ENCODE results near the gene COBL.
"Not testable (repeated sequence)": the region's sequence is repeated elsewhere in the genome, so short reads cannot be mapped to it uniquely, and the experiment has no call there.

The COBL gene

DNA sequence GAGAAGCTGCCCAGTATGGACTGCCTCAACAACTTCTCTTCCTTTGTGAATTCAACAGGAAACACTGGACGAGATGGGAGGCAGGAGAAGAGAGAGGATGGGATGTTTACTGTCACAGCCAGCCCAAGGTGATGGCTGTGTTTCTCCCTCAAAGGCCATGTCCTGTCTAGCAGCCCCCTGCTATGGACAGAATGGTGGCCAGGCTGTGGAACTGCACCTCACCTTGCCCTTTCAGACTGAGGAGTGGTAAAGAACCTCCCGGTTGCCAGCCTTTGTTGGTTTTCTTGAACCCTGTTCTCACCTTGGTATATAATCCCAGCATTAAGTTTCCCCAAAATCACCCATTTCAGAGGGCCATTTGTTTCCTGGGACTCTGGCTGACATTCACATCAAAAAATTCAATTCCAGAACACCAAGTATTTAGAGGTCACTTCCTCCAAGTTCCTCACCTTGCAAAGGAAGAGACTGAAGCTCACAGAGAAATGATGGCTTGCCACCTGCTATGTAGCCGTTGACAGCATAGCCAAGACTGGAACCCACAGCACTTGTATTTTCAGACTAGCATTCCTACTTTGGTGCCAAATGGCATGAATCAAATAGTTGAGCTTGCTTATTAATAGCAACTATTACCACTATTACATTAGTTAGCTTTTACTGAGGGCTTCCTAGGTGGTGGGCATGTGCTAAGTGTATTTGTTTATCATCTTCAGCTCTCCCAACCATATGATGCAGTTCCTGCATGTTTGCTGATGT is 309.9 kb downstream of the COBL start:
- Mint-ChIP-seq H3K27me3 (ENCODE audit: low read depth, poor library complexity) (peaks cover 4% of the 10 kb centered on the region), H3K9me3 (no peaks in the 10 kb centered on the region), H3K4me3 (no peak overlapping the region), H3K4me1 (no peaks in the 10 kb centered on the region), H3K27ac (no peak overlapping the region), H3K36me3 (ENCODE audit: low read depth) (no peaks in the 10 kb centered on the region)
- no peak for DNase-seq
- TF ChIP-seq, protein P1, sequence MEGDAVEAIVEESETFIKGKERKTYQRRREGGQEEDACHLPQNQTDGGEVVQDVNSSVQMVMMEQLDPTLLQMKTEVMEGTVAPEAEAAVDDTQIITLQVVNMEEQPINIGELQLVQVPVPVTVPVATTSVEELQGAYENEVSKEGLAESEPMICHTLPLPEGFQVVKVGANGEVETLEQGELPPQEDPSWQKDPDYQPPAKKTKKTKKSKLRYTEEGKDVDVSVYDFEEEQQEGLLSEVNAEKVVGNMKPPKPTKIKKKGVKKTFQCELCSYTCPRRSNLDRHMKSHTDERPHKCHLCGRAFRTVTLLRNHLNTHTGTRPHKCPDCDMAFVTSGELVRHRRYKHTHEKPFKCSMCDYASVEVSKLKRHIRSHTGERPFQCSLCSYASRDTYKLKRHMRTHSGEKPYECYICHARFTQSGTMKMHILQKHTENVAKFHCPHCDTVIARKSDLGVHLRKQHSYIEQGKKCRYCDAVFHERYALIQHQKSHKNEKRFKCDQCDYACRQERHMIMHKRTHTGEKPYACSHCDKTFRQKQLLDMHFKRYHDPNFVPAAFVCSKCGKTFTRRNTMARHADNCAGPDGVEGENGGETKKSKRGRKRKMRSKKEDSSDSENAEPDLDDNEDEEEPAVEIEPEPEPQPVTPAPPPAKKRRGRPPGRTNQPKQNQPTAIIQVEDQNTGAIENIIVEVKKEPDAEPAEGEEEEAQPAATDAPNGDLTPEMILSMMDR (IDR thresholded peaks at IDR 0.05), result no peak

DNA sequence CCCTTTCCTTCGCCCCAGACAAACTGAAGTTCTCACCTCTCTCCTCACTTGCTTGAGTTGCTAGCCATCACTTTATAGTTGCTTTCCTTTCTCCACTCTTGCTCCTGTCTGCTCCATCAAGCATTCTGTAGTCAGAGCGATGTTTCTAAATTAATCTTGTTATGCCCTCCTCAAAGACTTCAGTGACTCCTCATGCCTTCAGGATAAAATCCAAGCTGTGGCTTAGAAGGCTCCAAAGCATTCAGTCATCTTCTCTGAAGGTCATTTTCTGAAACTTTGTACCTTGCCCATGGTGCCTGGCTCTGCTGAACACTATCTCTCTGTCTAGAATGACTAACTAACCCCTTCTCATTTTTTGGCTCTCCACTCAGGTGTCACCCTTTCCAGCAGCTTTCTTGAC is 311.5 kb downstream of the COBL start:
- no peak overlapping the region for H3K4me3 Mint-ChIP-seq

DNA sequence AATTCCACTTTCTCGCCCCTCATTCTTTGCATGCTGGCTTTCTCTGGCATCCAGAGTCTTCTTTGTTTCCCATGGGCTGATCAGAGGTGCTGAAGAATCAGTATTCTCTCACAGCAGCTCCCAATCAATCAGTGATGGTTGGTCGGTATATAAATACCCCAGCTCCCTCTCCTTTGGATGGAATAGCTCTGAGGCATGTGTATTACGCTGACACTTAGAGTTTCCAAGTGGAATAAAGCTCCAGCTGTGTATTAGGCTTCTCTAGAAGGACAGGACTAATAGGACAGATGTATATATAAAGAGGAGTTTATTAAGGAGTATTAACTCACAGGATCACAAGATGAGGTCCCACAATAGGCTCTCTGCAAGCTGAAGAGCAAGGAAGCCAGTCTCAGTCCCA is 315.7 kb downstream of the COBL start:
- no peaks in the 10 kb centered on the region for H3K4me1 Mint-ChIP-seq
- H3K9me3 Mint-ChIP-seq, result peaks cover 8% of the 10 kb centered on the region
- DNase-seq, result no peak
- no peak overlapping the region for H3K27ac Mint-ChIP-seq
- no peak overlapping the region for H3K4me3 Mint-ChIP-seq
- TF ChIP-seq, protein P1 (IDR thresholded peaks at IDR 0.05), result no peak
- H3K36me3 Mint-ChIP-seq (ENCODE audit: low read depth), result no peaks in the 10 kb centered on the region
- no peaks in the 10 kb centered on the region for H3K27me3 Mint-ChIP-seq (ENCODE audit: low read depth, poor library complexity)

More for the DNA sequence above, 311.5 kb downstream of the COBL start:
- Mint-ChIP-seq H3K27ac (no peak overlapping the region), H3K4me1 (no peaks in the 10 kb centered on the region), H3K36me3 (ENCODE audit: low read depth) (no peaks in the 10 kb centered on the region), H3K27me3 (ENCODE audit: low read depth, poor library complexity) (peaks cover 2% of the 10 kb centered on the region), H3K9me3 (peaks cover 6% of the 10 kb centered on the region)
- TF ChIP-seq, protein P1 (IDR thresholded peaks at IDR 0.05), result no peak
- no peak for DNase-seq

DNA sequence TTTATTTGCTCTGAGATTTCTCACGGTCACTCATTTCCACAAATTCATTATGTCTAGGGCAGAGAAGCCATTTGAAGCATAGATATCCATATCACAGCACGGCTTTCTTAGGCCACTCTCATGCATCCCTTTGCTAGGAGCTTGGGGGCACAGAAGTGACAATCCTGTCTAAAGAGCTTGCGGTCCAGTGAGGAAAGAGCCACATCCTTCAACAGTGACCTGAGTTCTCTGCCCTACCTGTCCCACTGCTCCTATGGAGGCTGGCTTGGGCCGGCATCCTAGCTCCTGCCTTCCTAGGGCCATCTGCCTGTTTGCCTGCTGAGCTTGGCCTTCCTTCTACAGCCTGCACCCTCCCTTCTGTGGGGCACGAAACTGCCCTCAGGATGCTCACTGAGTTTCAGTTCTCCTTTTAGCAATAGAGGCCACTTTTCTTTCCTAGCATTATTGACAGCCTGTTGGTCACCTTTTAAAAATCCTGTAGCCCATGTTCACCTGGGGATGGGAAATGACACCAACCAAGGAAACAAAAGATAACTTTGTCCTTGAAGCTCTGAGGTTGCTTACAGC is 321.8 kb downstream of the COBL start:
- TF ChIP-seq, protein P1 (IDR thresholded peaks at IDR 0.05), result no peak
- Mint-ChIP-seq H3K27ac (no peak overlapping the region), H3K4me1 (no peaks in the 10 kb centered on the region), H3K4me3 (no peak overlapping the region), H3K27me3 (ENCODE audit: low read depth, poor library complexity) (no peaks in the 10 kb centered on the region), H3K36me3 (ENCODE audit: low read depth) (no peaks in the 10 kb centered on the region), H3K9me3 (no peaks in the 10 kb centered on the region)
- no peak for DNase-seq

DNA sequence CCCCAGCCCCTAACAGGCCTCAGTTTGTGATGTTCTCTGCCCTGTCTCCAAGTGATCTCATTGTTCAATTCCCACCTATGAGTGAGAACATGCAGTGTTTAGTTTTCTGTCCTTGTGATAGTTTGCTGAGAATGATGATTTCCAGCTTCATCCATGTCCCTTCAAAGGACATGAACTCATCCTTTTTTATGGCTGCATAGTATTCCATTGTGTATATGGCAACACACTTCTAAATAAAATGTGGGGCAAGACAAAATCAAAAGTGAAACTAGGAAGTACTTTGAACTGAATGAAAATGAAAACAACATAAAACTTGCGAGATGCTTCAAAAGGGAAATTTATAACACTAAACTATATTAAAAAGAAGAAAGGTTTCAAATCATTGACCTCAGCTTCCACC is 326.4 kb downstream of the COBL start:
- not testable (repeated sequence) for H3K27me3 Mint-ChIP-seq (ENCODE audit: low read depth, poor library complexity); H3K4me3 Mint-ChIP-seq; H3K36me3 Mint-ChIP-seq (ENCODE audit: low read depth); H3K4me1 Mint-ChIP-seq; DNase-seq; H3K9me3 Mint-ChIP-seq; H3K27ac Mint-ChIP-seq

DNA sequence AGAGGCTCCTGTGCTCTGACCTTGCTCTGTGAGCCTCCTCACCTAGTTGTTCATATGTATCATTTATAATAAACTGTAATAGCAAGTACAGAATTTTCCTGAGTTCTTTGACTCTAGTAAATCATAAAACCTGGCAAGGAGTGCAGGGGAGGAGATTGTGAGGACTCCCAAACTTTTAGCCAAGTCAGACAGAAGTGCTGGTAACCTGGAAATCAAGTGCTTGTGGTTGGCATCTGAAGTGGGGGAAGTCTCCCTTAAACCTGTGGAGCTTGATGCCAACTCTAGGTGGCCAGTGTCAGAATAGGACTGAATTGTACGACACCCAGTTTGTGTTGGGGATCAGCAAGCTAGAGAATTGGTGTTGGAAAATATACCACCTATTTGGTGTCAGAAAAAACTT is 327.6 kb downstream of the COBL start:
- no peaks in the 10 kb centered on the region for H3K36me3 Mint-ChIP-seq (ENCODE audit: low read depth)
- H3K4me3 Mint-ChIP-seq, result no peak overlapping the region
- H3K4me1 Mint-ChIP-seq, result no peaks in the 10 kb centered on the region
- H3K27ac Mint-ChIP-seq, result no peak overlapping the region
- no peaks in the 10 kb centered on the region for H3K9me3 Mint-ChIP-seq
- H3K27me3 Mint-ChIP-seq (ENCODE audit: low read depth, poor library complexity), result peaks cover 3% of the 10 kb centered on the region
- TF ChIP-seq, protein P1 (IDR thresholded peaks at IDR 0.05), result no peak
- no peak for DNase-seq
